IMR-90 (cell line): ENCODE data around the gene DENND6B. TPM values are rescaled to one million over a fixed set of nuclear protein-coding genes. Genes with fewer than 3 reads are reported as not detected.

Source experiments
- ATAC-seq: fragments of 200-7000 bp; cut with Tn5 transposase; 2 replicates; pipeline ENCODE4 v1.9.1; 2020; ENCODE audit warnings: low read depth, mild to moderate bottlenecking, moderate library complexity
- BruUV-seq: library from RNA; stranded (reverse); fragments of 400-500 nt; replicated peaks from 2 replicates; lab custom pipeline; 2021; lab: Mats Ljungman, UMichigan
- CTCF ChIA-PET: fragments of 300-600 bp; formaldehyde crosslinking; extraction: SDS; loops from one replicate; lab custom pipeline; 2021; ENCODE audit warnings: antibody characterized with exemption; lab: Yijun Ruan, JAX
- POLR2A ChIA-PET: fragments of 300-600 bp; sonication (Branson Sonifier 250); formaldehyde crosslinking; loops from one replicate; lab custom pipeline; 2022; ENCODE audit warnings: antibody characterized with exemption; ENCODE audit not compliant: unreplicated experiment; lab: Charles Lee
- DNase-seq: peaks from one replicate; pipeline ENCODE4 v3.0.0; 2013
- H2AFZ ChIP-seq: replicated peaks from 2 replicates; pipeline ENCODE3; 2013; ENCODE audit warnings: low read length, mild to moderate bottlenecking; ENCODE audit not compliant: poor library complexity
- H2AK5ac ChIP-seq: 2 replicates; pipeline ENCODE4 v1.6.1; 2013; ENCODE audit warnings: low read depth, low read length, inconsistent platforms
- H2AK9ac ChIP-seq: replicated peaks from 2 replicates; pipeline ENCODE3; 2013; ENCODE audit warnings: mild to moderate bottlenecking, low read depth, low read length, moderate library complexity; ENCODE audit not compliant: poor library complexity
- H2BK120ac ChIP-seq: 2 replicates; pipeline ENCODE4 v1.6.1; 2013; ENCODE audit warnings: low read depth, low read length, inconsistent platforms
- H2BK15ac ChIP-seq: 3 replicates; pipeline ENCODE4 v1.6.1; 2013; ENCODE audit warnings: low read depth, low read length, inconsistent platforms
- H2BK20ac ChIP-seq: 2 replicates; pipeline ENCODE4 v1.6.1; 2013; ENCODE audit warnings: low read depth, mild to moderate bottlenecking, inconsistent platforms, low read length, moderate library complexity
- H2BK5ac ChIP-seq: 2 replicates; pipeline ENCODE4 v1.6.1; 2013; ENCODE audit warnings: mild to moderate bottlenecking, low read depth, low read length, inconsistent platforms; ENCODE audit not compliant: poor library complexity, severe bottlenecking
- H3K14ac ChIP-seq: replicated peaks from 2 replicates; pipeline ENCODE4 v1.6.1; 2013; ENCODE audit warnings: low read depth, low read length, inconsistent platforms
- H3K18ac ChIP-seq: 2 replicates; pipeline ENCODE4 v1.6.1; 2013; ENCODE audit warnings: low read depth, low read length, control low read depth
- H3K23ac ChIP-seq: 2 replicates; pipeline ENCODE4 v1.6.1; 2013; ENCODE audit warnings: low read depth, low read length, inconsistent platforms
- H3K27ac ChIP-seq: 2 replicates; pipeline ENCODE4 v1.5.1; 2013; ENCODE audit warnings: mild to moderate bottlenecking, control low read depth, low read length; ENCODE audit not compliant: insufficient read depth
- H3K27me3 ChIP-seq: 2 replicates; pipeline ENCODE4 v1.6.1; 2013; ENCODE audit warnings: low read length; ENCODE audit not compliant: control insufficient read depth, insufficient read depth
- H3K36me3 ChIP-seq: 2 replicates; pipeline ENCODE4 v1.6.1; 2013; ENCODE audit warnings: low read length, mixed read lengths; ENCODE audit not compliant: control insufficient read depth, insufficient read depth
- H3K4ac ChIP-seq: 2 replicates; pipeline ENCODE4 v1.6.1; 2013; ENCODE audit warnings: low read depth, low read length, inconsistent platforms
- H3K4me1 ChIP-seq: 2 replicates; pipeline ENCODE4 v1.6.1; 2013; ENCODE audit warnings: low read length, mixed read lengths; ENCODE audit not compliant: control insufficient read depth, insufficient read depth
- H3K4me2 ChIP-seq: 2 replicates; pipeline ENCODE4 v1.6.1; 2013; ENCODE audit warnings: low read depth, mild to moderate bottlenecking, control low read depth, low read length, moderate library complexity
- H3K4me3 ChIP-seq: 2 replicates; pipeline ENCODE4 v1.5.1; 2013; ENCODE audit warnings: low read depth, mild to moderate bottlenecking, control low read depth, low read length, moderate library complexity; ENCODE audit not compliant: insufficient read depth
- H3K56ac ChIP-seq: 2 replicates; pipeline ENCODE4 v1.6.1; 2013; ENCODE audit warnings: low read length, inconsistent platforms; ENCODE audit not compliant: insufficient read depth; ENCODE audit errors: extremely low read depth
- H3K79me1 ChIP-seq, 2 experiments: 2 replicates each; pipeline ENCODE4 v1.6.1; 2013; ENCODE audit warnings: low read length in 2 of 2, inconsistent platforms in 1 of 2, low read depth in 1 of 2
- H3K9ac ChIP-seq: 2 replicates; pipeline ENCODE4 v1.6.1; 2013; ENCODE audit warnings: low read depth, low read length, control low read depth
- H3K9me1 ChIP-seq: 2 replicates; pipeline ENCODE4 v1.6.1; 2013; ENCODE audit warnings: low read length, inconsistent platforms; ENCODE audit not compliant: insufficient read depth
- H3K9me3 ChIP-seq: 2 replicates; pipeline ENCODE4 v1.6.1; 2013; ENCODE audit warnings: low read length; ENCODE audit not compliant: control insufficient read depth, insufficient read depth
- H4K20me1 ChIP-seq: 2 replicates; pipeline ENCODE4 v1.6.1; 2013; ENCODE audit warnings: low read length, inconsistent platforms; ENCODE audit not compliant: insufficient read depth
- H4K5ac ChIP-seq: 2 replicates; pipeline ENCODE4 v1.6.1; 2013; ENCODE audit warnings: mild to moderate bottlenecking, low read depth, low read length, control low read depth
- H4K8ac ChIP-seq, 2 experiments: 2 replicates each; pipeline ENCODE4 v1.6.1; 2013; ENCODE audit warnings: low read depth in 2 of 2, low read length in 2 of 2, control low read depth in 1 of 2, inconsistent platforms in 1 of 2
- H4K91ac ChIP-seq: 2 replicates; pipeline ENCODE4 v1.6.1; 2013; ENCODE audit warnings: low read depth, low read length, inconsistent platforms; ENCODE audit not compliant: insufficient read depth
- BHLHE40 ChIP-seq: fragments of 150-350 bp; IDR thresholded peaks from 2 replicates; pipeline ENCODE4 v1.6.1; 2016; ENCODE audit warnings: mild to moderate bottlenecking, low read depth, low read length
- CEBPB ChIP-seq: IDR thresholded peaks from 2 replicates; pipeline ENCODE4 v1.6.1; 2012; ENCODE audit warnings: low read depth, low read length, improper control_type of control experiment
- CHD1 ChIP-seq: IDR thresholded peaks from 2 replicates; pipeline ENCODE4 v1.6.1; 2012; ENCODE audit warnings: low read depth, low read length, improper control_type of control experiment
- FOS ChIP-seq: fragments of 150-350 bp; IDR thresholded peaks from 2 replicates; pipeline ENCODE4 v1.6.1; 2016; ENCODE audit warnings: low read depth, low read length
- MAFK ChIP-seq: IDR thresholded peaks from 2 replicates; pipeline ENCODE4 v1.6.1; 2012; ENCODE audit warnings: low read depth, low read length, improper control_type of control experiment
- MAZ ChIP-seq: IDR thresholded peaks from 2 replicates; pipeline ENCODE4 v1.6.1; 2012; ENCODE audit warnings: low read depth, mild to moderate bottlenecking, low read length, improper control_type of control experiment, moderate library complexity, borderline replicate concordance
- MXI1 ChIP-seq: IDR thresholded peaks from 2 replicates; pipeline ENCODE4 v1.6.1; 2012; ENCODE audit warnings: low read depth, mild to moderate bottlenecking, low read length, moderate library complexity, borderline replicate concordance
- POLR2A ChIP-seq: IDR thresholded peaks from 2 replicates; pipeline ENCODE4 v1.6.1; 2012; ENCODE audit warnings: mild to moderate bottlenecking, low read depth, low read length
- RAD21 ChIP-seq: IDR thresholded peaks from 2 replicates; pipeline ENCODE4 v1.6.1; 2012; ENCODE audit warnings: low read length, improper control_type of control experiment
- RCOR1 ChIP-seq: IDR thresholded peaks from 2 replicates; pipeline ENCODE4 v1.6.1; 2012; ENCODE audit warnings: mild to moderate bottlenecking, low read length, improper control_type of control experiment; ENCODE audit not compliant: insufficient replicate concordance
- RFX5 ChIP-seq: IDR thresholded peaks from 2 replicates; pipeline ENCODE4 v1.8.0; 2012; ENCODE audit warnings: low read depth, mild to moderate bottlenecking, low read length, moderate library complexity
- SMC3 ChIP-seq: fragments of 150-350 bp; IDR thresholded peaks from 2 replicates; pipeline ENCODE4 v1.6.1; 2016; ENCODE audit warnings: low read depth, mild to moderate bottlenecking, antibody characterized with exemption, low read length, moderate library complexity
- WGBS, 2 experiments: methylation state at CpG; one replicate each; pipeline versions ENCODE4 v1.1.5 to v1.1.7; 2013; ENCODE audit warnings: missing lambda C conversion rate in 2 of 2; ENCODE audit not compliant: insufficient read length in 1 of 2; ENCODE audit errors: extremely low coverage in 2 of 2; 5-methylcytosine and 5-hydroxymethylcytosine counted together
- dilution Hi-C: fragments of 300-500 bp; cut with HindIII; formaldehyde crosslinking; loops from one replicate; pipeline ENCODE4 v1.14.3; 2018; ENCODE audit warnings: low sequenced_read_pairs; ENCODE audit not compliant: unreplicated experiment
- in situ Hi-C: fragments of 300-500 bp; cut with MboI; formaldehyde crosslinking; loops from 3 replicates; pipeline ENCODE4 v1.14.3; 2019; ENCODE audit warnings: low sequenced_read_pairs, inconsistent platforms, mixed read lengths
- intact Hi-C: fragments of 100-400 bp; cut with micrococcal nuclease; formaldehyde crosslinking; loops from 2 replicates; pipeline ENCODE4 v1.10.0; 2022
- polyA plus RNA-seq, 3 experiments: library from polyadenylated mRNA; depleted of rRNA; stranded (reverse); fragments of >200 nt; gene quantifications; 2 replicates each; pipeline ENCODE4 v1.2.3, GENCODE V29; 2012; ENCODE audit warnings: low replicate concordance in 1 of 3
- total RNA-seq: library from RNA; depleted of rRNA; stranded (reverse); fragments of >200 nt; gene quantifications from 2 replicates; pipeline ENCODE4 v1.2.3, GENCODE V29; 2012
- TF ChIP-seq, protein P1 (sequence below): fragments of 150-350 bp; IDR thresholded peaks from 2 replicates; pipeline ENCODE4 v1.6.1; 2016; ENCODE audit warnings: low read depth, mild to moderate bottlenecking, low read length, moderate library complexity, borderline replicate concordance
- TF ChIP-seq, protein P2 (sequence below): conservative IDR thresholded peaks from 2 replicates; pipeline ENCODE4 v1.5.1; 2012; ENCODE audit warnings: mild to moderate bottlenecking, low read depth, low read length, improper control_type of control experiment
- TF ChIP-seq, protein P3 (sequence below): fragments of 150-350 bp; IDR thresholded peaks from 2 replicates; pipeline ENCODE4 v1.6.1; 2017; ENCODE audit warnings: mild to moderate bottlenecking, antibody characterized with exemption, low read length, low read depth

DENND6B gene
- total and polyA plus RNA-seq, 2 of the 4 experiments (the other 2 are of a cell fraction), result 0.36 to 4.9 TPM

DNA sequence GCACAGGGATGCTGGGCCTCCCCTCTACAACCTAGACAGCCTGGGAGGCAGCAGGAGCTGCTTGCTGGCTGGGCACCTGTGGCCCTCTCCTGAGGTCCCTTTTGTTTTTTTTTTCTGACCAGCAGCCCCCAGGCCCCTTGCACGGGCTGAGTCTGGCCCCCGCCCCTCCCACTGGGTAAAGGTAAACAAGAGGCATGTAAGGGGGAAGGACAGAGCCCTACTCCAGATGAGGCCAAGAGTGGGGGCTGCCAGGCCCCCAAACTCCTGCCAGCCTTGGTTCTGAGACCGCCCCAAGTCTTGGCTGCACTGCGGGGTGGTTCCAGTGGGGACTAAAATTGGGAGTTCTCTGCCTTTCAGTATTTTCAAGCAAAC is 28.6 kb downstream of the DENND6B start:
- Histone ChIP-seq H3K9me3 (no peaks in the 10 kb centered on the region), H3K4ac (no peak overlapping the region), H3K36me3 (peaks cover 13% of the 10 kb centered on the region), H3K56ac (no peak overlapping the region), H4K91ac (no peak overlapping the region), H3K18ac (no peak overlapping the region), H2AFZ (no peak overlapping the region), H2BK15ac (no peak overlapping the region), H2AK5ac (no peak overlapping the region), H4K8ac (no peak overlapping the region), H2BK120ac (no peak overlapping the region), H3K4me2 (no peak overlapping the region), H3K79me1 (peaks cover 4 to 52% of the 10 kb centered on the region in 2 experiments; a peak in 3 of 4 replicates), H3K27ac (no peak overlapping the region), H4K5ac (no peak overlapping the region), H2AK9ac (no peak overlapping the region), H3K9me1 (peaks cover 7% of the 10 kb centered on the region), H3K4me3 (no peak overlapping the region), H3K23ac (no peak overlapping the region; the same call in 1 of the 2 replicates), H2BK5ac (no peak overlapping the region), H4K20me1 (peaks cover 88% of the 10 kb centered on the region), H3K4me1 (peaks cover 63% of the 10 kb centered on the region), H3K9ac (no peak overlapping the region), H2BK20ac (no peak overlapping the region), H3K14ac (no peak overlapping the region), H3K27me3 (no peaks in the 10 kb centered on the region)
- CTCF ChIA-PET, result no interaction called here
- TF ChIP-seq RAD21 (no peak), MXI1 (no peak), POLR2A (no peak), CHD1 (no peak), BHLHE40 (no peak), MAZ (no peak), SMC3 (no peak), RCOR1 (no peak), CEBPB (no peak), FOS (no peak), RFX5 (no peak), MAFK (no peak)
- TF ChIP-seq, protein P1, sequence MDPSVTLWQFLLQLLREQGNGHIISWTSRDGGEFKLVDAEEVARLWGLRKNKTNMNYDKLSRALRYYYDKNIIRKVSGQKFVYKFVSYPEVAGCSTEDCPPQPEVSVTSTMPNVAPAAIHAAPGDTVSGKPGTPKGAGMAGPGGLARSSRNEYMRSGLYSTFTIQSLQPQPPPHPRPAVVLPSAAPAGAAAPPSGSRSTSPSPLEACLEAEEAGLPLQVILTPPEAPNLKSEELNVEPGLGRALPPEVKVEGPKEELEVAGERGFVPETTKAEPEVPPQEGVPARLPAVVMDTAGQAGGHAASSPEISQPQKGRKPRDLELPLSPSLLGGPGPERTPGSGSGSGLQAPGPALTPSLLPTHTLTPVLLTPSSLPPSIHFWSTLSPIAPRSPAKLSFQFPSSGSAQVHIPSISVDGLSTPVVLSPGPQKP, result no peak
- TF ChIP-seq, protein P2, sequence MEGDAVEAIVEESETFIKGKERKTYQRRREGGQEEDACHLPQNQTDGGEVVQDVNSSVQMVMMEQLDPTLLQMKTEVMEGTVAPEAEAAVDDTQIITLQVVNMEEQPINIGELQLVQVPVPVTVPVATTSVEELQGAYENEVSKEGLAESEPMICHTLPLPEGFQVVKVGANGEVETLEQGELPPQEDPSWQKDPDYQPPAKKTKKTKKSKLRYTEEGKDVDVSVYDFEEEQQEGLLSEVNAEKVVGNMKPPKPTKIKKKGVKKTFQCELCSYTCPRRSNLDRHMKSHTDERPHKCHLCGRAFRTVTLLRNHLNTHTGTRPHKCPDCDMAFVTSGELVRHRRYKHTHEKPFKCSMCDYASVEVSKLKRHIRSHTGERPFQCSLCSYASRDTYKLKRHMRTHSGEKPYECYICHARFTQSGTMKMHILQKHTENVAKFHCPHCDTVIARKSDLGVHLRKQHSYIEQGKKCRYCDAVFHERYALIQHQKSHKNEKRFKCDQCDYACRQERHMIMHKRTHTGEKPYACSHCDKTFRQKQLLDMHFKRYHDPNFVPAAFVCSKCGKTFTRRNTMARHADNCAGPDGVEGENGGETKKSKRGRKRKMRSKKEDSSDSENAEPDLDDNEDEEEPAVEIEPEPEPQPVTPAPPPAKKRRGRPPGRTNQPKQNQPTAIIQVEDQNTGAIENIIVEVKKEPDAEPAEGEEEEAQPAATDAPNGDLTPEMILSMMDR, result no peak
- TF ChIP-seq, protein P3, sequence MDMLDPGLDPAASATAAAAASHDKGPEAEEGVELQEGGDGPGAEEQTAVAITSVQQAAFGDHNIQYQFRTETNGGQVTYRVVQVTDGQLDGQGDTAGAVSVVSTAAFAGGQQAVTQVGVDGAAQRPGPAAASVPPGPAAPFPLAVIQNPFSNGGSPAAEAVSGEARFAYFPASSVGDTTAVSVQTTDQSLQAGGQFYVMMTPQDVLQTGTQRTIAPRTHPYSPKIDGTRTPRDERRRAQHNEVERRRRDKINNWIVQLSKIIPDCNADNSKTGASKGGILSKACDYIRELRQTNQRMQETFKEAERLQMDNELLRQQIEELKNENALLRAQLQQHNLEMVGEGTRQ, result no peak
- ATAC-seq, result no peak
- BruUV-seq, result no TSS peak
- intact Hi-C loops, result no loop called here
- POLR2A ChIA-PET, result no interaction called here
- whole genome bisulfite sequencing, 2 experiments, result 100% methylated on average over 2 of the region's 4 CpGs; no CpG with 5 or more reads in 1 of the 2 experiments
- dilution Hi-C loops, result no loop called here
- no peak for DNase-seq
- in situ Hi-C loops, result no loop called here
